ENCODE measurements around the gene CNIH2. TPM values are rescaled to one million over a fixed set of nuclear protein-coding genes. Genes with fewer than 3 reads are reported as not detected.

Gene CNIH2
- total and polyA plus RNA-seq, 4 donors = 1.1 to 3.4 (median 1.5) TPM

DNA sequence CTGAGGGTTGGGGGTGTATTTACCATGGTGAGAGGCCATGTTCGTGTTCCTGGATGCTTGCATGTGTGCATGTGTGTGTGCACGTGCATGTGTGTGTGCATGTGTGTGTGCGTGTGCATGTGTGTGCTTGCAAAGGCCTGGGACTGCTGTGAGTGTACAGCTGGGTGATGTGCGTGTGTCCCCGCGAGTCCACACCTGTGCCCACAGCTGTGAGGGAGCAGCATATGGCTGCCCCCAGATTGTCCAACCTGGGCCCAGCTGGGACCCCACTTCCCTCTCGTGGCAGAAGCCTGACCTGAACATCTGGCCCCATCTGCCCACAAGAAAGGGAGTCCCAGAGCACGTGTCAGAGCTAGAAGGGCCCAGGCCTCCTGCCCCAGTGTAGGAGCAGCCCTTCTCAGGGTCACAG lies 47.3 kb downstream of the CNIH2 start:
- WGBS, 2 donors = 65 to 78% methylated on average over 8 of the region's 8 CpGs
- H3K4me1 ChIP-seq (ENCODE audit: control insufficient read depth in 5 of 5, insufficient read depth in 5 of 5, low read length in 5 of 5) = peaks cover 2 to 48% (median 22%) of the 10 kb centered on the region in 5 donors
- H3K27ac ChIP-seq (ENCODE audit: low read depth in 1 of 2, low read length in 1 of 2) = peak overlapping the region in 1 of 2 donors; percentile 10
- H3K9ac ChIP-seq (ENCODE audit: insufficient read depth in 1 of 2, low read length in 2 of 2) = no peak overlapping the region
- no peak for ATAC-seq (ENCODE audit: insufficient read depth, low FRiP score)
- TF ChIP-seq, protein P1, sequence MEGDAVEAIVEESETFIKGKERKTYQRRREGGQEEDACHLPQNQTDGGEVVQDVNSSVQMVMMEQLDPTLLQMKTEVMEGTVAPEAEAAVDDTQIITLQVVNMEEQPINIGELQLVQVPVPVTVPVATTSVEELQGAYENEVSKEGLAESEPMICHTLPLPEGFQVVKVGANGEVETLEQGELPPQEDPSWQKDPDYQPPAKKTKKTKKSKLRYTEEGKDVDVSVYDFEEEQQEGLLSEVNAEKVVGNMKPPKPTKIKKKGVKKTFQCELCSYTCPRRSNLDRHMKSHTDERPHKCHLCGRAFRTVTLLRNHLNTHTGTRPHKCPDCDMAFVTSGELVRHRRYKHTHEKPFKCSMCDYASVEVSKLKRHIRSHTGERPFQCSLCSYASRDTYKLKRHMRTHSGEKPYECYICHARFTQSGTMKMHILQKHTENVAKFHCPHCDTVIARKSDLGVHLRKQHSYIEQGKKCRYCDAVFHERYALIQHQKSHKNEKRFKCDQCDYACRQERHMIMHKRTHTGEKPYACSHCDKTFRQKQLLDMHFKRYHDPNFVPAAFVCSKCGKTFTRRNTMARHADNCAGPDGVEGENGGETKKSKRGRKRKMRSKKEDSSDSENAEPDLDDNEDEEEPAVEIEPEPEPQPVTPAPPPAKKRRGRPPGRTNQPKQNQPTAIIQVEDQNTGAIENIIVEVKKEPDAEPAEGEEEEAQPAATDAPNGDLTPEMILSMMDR (IDR thresholded peaks at IDR 0.05; ENCODE audit: control extremely low read depth, extremely low read depth) = no peak
- no peak overlapping the region for H3K4me3 ChIP-seq
- H3K36me3 ChIP-seq (ENCODE audit: control insufficient read depth in 4 of 4, insufficient read depth in 4 of 4, low read length in 4 of 4) = no peaks in the 10 kb centered on the region
- peak in 2 of 3 donors; percentile 18 to 31 for DNase-seq
- no peaks in the 10 kb centered on the region for H3K9me3 ChIP-seq (ENCODE audit: control insufficient read depth in 4 of 4, insufficient read depth in 3 of 4, low read length in 3 of 4)
- no peaks in the 10 kb centered on the region for H3K27me3 ChIP-seq (ENCODE audit: control insufficient read depth in 3 of 3, insufficient read depth in 3 of 3, low read length in 2 of 3)

DNA sequence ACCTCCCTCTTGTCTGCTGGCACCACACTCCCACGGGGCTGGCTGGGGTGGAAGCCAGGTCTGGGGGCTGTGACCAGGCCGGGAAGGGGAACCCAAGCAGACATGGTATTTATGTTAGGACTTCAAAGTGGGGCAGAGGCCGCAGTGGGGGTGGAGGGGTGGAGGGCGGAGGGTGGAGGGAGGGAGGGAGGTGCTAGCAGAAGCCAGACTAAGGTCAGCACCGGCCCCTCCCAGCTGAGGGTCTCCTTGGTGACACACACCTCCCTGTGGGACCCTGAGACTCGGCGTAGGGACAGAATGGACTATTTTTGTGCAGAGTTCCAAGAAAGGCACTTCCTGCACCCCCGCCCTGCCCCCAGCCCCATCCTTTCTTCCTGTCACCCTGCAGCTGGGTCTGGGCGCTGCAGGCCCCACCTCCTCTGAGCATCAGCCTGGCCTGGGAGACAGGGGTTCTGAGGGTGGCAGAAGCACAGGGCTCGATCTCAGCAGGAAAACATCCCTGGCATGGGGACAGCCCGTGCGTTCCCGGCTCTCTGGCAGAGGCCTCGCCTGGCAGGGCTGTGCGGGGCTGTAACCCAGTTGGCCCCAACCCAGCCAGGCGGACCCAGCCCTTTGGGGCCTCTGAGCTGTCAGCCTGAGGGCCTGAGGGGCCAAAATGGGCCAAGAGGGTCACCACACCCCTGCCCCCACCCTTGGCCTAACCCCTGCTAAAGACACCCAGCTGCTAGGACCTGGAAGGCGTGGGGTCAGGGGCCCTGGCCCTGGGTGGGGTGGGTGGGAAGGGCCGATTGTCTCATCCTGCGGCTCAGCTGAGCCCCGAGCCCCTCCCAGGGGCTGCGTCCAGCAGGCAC lies 48.5 kb downstream of the CNIH2 start:
- DNase-seq = peak; percentile 71 to 82 (median 77)

DNA sequence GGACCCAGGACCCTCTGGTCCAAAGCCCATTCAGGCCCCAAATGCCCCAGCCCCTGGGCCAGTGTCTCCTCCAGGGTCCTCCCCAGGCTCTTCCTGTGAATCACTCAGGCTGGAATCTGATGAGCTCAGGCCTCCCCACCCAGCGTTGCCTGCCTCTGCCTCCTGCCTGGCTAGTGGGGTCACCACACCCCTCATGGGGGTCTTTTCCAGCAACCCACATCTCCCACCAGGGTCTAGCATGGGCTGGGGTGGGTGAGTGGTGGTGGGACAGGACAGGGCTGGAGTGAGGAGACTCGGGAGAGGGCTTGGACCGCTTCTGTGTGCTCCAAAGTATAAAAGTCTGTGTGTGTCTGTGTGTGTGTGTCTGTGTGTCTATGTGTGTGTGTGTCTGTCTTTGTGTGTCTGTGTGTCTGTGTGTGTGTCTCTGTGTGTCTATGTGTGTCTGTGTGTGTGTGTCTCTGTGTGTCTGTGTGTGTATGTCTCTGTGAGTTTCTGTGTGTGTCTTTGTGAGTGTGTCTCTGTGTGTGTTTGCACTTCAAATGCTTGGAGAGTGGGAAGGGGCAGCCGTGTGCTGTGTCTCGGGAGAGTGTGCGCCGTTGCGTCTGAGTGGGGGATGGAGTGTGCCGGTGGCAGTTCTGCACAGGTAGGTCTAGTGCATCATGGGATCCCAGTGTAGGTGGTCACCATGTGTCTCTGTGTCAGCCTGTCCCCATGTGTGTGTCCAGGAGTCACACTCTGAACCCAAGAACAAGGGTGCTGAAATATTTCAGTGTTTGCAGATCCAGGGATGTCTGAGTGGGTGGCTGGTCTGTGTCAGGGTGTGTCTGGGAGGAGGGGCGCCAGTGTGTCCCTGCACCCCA lies 49.4 kb downstream of the CNIH2 start:
- peak overlapping the region in 1 of 2 donors; percentile 20 for H3K27ac ChIP-seq (ENCODE audit: low read depth in 1 of 2, low read length in 1 of 2)
- ATAC-seq (ENCODE audit: insufficient read depth, low FRiP score) (no peak), DNase-seq (peak in 1 of 3 donors; percentile 41)
- H3K36me3 ChIP-seq (ENCODE audit: control insufficient read depth in 4 of 4, insufficient read depth in 4 of 4, low read length in 4 of 4) = peaks cover 0 to 7% (median 0%) of the 10 kb centered on the region in 4 donors
- peaks cover 0 to 1% (median 0%) of the 10 kb centered on the region in 4 donors for H3K9me3 ChIP-seq (ENCODE audit: control insufficient read depth in 4 of 4, insufficient read depth in 3 of 4, low read length in 3 of 4)
- H3K4me1 ChIP-seq (ENCODE audit: control insufficient read depth in 5 of 5, insufficient read depth in 5 of 5, low read length in 5 of 5) = peaks cover 2 to 48% (median 22%) of the 10 kb centered on the region in 5 donors
- no peaks in the 10 kb centered on the region for H3K27me3 ChIP-seq (ENCODE audit: control insufficient read depth in 3 of 3, insufficient read depth in 3 of 3, low read length in 2 of 3)
- 78 to 93% methylated on average over 10 of the region's 10 CpGs for WGBS, 2 donors
- no peak overlapping the region for H3K4me3 ChIP-seq
- no peak overlapping the region for H3K9ac ChIP-seq (ENCODE audit: insufficient read depth in 1 of 2, low read length in 2 of 2)
- TF ChIP-seq, protein P1 (IDR thresholded peaks at IDR 0.05; ENCODE audit: control extremely low read depth, extremely low read depth) = no peak

More for the DNA sequence above, 48.5 kb downstream of the CNIH2 start:
- H3K36me3 ChIP-seq (ENCODE audit: control insufficient read depth in 4 of 4, insufficient read depth in 4 of 4, low read length in 4 of 4) = peaks cover 0 to under 1% (median 0%) of the 10 kb centered on the region in 4 donors
- no peaks in the 10 kb centered on the region for H3K9me3 ChIP-seq (ENCODE audit: control insufficient read depth in 4 of 4, insufficient read depth in 3 of 4, low read length in 3 of 4)
- H3K27me3 ChIP-seq (ENCODE audit: control insufficient read depth in 3 of 3, insufficient read depth in 3 of 3, low read length in 2 of 3) = no peaks in the 10 kb centered on the region
- no peak overlapping the region for H3K4me3 ChIP-seq
- H3K27ac ChIP-seq (ENCODE audit: low read depth in 1 of 2, low read length in 1 of 2) = peak overlapping the region in 1 of 2 donors; percentile 16
- ATAC-seq (ENCODE audit: insufficient read depth, low FRiP score) = no peak
- TF ChIP-seq, protein P1 (IDR thresholded peaks at IDR 0.05; ENCODE audit: control extremely low read depth, extremely low read depth) = no peak
- H3K4me1 ChIP-seq (ENCODE audit: control insufficient read depth in 5 of 5, insufficient read depth in 5 of 5, low read length in 5 of 5) = peaks cover 2 to 48% (median 22%) of the 10 kb centered on the region in 5 donors
- WGBS, 2 donors = 49 to 61% methylated on average over 17 to 21 of the region's 21 CpGs
- H3K9ac ChIP-seq (ENCODE audit: insufficient read depth in 1 of 2, low read length in 2 of 2) = no peak overlapping the region
